Pons (tissue), 1 donor: ENCODE data around the gene RHOF.
A peak's percentile ranks its signal among the peaks of the same experiment; 100 is the strongest.

ENCODE experiments used
- DNase-seq: peaks from one replicate; pipeline ENCODE4 v3.0.0-alpha.2; 2016; ENCODE audit warnings: low spot score

RHOF gene, protein sequence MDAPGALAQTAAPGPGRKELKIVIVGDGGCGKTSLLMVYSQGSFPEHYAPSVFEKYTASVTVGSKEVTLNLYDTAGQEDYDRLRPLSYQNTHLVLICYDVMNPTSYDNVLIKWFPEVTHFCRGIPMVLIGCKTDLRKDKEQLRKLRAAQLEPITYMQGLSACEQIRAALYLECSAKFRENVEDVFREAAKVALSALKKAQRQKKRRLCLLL

DNA sequence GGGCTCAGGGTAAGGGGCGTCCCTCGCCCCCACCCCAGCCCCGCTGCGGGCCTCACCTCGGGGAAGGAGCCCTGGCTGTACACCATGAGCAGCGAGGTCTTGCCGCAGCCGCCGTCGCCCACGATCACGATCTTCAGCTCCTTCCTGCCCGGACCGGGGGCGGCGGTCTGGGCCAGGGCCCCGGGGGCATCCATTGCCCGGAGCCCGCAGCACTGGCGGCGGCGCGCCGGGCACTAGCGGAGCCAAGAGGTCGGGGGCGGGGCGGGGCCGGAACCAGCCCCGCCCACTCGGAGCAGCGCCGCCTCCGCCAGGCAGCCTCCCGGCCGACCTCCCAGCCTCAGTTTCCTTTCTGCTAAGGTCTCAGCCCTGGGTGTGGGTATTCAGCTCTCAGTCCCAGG lies at the start of gene RHOF:
RHOF (minus strand) TSS at position 249 of the 398 bp plus-strand sequence; CDS start at position 194, 55 bp downstream.
- no peak for DNase-seq

DNA sequence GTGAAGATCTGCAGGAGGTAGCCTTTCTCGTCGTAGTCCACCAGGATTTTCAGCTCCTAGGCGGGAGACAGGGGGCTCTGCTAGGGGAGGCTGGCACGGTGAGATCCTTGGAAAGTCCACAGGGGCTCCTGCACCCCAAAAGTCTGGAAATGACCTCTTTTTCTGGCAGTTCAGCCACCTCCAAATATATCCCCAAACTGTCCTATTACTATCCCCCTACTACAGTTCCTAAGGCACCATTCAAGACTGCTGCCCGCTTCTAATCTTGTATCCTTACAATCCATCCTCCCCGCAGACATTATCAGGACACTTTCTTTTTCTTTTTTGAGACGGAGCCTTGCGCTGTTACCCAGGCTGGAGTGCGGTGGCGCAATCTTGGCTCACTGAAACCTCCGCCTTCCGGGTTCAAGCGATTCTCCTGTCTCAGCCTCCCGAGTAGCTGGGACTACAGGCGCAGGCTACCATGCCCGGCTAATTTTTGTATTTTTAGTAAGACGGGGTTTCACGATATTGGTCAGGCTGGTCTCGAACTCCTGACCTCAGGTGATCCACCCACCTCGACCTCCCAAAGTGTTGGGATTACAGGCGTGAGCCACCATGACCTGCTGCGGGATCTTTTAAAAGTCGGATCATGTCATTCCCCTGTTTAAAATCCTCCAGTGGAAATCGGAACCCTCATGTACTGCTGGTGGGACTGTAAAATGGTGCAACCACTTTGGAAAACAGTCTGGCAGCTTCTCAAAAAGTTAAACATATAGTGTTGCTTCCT lies 46.7 kb upstream of the RHOF start:
- DNase-seq = no peak

DNA sequence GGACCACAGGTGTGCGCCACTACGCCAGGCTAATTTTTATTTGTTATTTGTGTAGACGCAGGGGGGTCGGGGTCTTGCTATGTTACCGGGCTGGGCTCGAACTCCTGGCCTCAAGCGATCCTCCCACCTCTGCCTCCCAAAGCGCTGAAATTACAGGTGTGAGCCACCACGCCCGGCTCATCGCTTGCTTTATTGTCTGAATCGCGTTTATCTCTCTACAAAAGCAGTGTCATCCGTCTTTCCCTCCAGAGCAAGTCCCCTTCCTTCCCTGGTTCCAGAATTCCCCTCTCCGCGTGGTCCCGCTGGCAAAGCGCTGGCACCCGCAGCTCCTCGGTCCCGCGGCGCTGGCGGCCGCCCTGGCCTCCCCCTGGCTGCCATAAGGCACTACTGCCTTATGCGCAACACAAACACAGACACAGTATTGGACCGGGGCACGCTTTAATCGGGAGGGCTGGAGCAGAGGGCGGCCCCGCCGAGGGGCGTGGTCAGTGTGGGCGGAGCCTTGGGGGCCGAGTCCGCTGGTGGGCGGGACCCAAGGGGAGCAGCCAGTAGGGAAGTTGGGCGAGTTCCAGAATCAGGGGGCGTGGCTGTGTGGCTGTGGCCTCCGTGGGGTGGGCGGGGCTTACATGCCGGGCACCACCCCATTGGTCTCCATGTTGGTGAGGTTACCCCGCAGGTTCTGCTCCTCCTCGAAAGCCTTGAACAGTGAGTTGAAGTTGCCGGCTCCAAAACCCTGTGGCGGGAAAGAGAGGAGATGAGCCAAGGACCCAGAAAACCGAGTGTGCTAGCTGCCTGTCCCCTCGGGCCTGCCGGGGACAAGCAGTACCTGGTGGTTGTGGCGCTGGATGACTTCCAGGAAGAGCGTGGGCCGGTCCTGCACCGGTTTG lies 45.9 kb upstream of the RHOF start:
- DNase-seq = peak; percentile 93

DNA sequence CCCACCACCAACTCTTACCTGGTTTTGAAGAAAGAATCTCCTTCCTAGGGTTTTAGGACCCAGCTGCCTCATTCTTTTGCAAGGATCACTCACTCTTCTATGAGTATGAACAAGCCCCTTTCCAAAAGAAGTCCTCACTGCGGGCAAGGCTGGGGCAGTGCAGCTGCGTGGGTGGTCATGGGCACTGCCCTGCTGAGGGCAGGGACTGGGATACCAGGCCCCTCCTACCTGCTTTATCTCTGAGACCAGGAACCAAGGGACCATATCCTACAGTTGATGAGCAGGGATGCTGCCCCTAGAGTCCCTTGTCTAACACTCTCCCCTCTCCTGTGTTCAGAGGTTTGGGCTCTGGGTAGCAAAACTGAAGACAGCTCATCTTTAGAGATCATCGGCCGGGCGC lies 44.6 kb upstream of the RHOF start:
- no peak for DNase-seq

DNA sequence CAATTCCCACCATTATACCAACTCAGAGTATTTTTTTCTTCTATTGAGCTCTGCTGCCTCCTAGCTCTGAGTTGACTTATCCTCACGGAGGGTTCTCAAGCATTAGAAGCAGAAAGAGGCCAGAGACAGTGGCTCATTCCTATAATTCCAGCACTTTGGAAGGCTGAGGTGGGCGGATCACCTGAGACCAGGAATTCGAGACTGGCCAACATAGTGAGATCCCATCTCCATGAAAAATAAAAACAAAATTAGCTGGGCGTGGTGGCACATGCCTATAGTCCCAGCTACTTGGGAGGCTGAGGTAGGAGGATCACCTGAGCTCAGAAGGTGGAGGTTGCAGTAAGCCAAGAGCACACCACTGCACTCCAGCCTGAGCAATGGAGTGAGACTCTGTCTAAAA lies 44.2 kb upstream of the RHOF start:
- no peak for DNase-seq

DNA sequence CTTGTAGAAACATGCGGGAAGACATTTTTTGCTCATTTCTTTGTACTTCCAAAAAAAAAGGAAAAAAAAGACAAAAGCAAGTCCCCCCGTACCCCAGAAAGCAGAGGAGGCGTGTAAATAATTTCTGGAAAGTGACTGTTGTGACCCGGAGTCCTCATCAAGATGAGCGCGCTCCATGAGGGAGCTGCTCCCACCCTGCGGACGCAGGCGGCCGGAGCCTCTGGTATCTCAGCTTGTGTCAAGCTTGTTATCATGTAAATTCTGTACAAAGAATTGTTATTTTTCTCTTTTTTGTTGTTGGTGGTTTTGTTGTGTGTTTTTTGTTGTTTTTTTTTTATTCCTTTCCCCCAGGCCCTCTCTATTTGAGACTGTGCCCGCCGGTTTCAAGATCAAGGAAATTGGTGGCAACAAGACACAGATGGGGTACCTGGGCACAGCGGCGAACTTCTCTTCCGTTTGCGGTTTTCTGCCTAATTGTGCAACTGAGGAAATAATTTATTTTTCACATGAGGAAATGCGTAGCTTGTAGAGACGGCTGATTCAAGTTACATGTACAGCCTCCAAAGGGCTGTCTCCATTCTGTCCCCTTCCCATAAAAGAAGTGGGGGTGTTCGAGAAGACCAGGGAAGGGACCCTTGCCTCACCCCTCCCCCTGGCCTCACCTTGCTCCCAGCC lies 38.2 kb upstream of the RHOF start:
- no peak for DNase-seq

DNA sequence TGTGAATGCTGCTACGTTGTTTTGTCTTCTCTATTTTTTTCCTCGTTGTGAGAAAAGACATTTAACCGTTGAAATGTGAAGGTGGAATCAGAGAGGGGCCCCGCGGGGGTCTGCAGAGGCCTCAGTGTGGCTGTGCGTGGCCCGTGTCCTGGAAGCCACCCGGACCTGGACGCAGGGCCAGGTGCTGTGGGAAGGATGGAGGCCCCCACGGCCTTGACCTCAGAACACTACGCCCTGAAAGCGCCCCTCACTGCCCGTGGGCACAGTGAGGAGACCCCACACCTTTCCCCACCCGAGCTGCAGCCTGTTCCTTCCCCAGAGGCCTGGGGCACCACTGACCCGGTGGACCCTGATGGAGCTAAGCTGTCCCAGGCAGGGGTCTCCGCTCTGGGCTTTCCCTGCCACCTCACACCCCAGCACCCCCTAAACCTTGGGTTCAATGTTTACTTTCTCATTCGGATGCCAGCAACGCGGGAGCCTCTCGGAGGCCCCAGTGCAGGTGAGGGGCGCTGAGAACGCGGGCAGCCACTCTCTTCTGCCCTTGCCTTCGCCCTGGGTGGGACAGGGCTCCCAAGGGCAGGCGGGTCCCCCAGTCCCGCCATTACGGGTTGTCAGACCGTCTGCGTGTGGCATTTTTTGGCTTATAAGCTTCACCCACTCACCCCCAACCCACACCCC lies 37.2 kb upstream of the RHOF start:
- DNase-seq = no peak

DNA sequence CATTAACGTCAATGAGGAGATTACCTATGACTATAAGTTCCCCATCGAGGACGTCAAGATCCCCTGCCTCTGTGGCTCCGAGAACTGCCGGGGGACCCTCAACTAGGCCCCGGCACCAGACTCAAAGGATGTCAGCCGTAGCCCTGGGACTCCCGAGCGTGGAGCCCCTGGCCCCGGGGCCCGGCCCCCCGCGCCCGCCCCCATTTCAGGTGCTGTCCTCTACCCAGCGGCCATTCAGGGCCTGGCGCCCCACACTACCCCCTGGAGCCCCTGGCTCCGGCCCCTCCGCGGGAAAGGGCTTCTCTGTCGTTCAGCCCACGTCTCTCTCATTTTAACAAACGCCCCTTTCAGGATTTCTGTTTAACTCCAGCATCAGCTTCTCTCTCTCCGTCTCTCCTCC lies 36.6 kb upstream of the RHOF start:
- no peak for DNase-seq

DNA sequence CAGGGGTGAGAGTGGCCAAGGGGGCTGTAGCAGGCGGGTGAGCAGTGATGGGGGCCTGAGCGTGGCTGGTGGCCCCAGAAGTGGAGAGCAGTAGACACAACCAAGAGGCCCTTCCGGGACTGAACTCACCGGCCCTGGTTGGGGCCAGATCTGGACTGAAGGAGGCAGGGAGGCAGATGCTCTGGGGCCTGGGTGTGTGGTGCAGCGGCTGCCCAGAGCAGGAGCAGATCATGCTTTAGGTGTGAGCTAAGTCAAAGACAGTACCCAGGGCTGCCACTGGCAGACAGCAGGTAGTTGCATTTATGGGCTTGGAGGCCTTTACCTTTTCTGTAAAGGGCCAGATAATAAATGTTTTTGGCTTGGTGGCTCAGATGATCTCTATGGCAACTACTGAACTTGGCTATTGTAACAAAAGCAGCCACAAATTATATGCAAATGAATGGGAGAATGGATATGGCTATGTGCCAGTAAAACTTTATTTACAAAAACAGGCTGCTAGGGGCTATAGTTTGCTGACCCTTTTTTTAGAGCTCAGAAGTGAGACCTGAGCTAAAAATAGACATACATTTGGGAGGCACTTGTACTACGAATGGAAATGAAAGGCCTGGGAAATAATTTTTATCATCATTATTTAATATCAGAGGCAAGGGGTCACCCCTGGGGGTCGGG lies 35.9 kb upstream of the RHOF start:
- DNase-seq = no peak

DNA sequence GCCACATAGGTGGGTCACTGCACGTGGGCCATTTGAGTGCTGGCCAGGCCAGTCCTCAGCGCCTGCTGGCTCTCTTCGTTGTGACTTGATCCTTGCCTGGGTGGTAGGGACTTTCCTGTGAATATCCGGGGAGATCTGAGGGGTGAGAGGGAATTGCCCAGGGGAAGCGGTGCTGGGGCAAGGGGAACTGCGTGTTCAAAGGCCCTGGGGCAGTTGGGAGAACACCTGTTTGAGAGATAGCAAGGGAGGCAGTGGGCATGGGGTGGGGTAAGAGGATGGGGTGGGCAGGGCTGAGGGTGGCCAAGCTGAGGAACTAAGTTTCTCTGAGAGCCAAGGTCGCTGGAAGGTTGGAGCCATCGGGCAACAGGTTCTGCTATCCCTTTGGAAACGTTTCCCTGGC lies 35.3 kb upstream of the RHOF start:
- no peak for DNase-seq

DNA sequence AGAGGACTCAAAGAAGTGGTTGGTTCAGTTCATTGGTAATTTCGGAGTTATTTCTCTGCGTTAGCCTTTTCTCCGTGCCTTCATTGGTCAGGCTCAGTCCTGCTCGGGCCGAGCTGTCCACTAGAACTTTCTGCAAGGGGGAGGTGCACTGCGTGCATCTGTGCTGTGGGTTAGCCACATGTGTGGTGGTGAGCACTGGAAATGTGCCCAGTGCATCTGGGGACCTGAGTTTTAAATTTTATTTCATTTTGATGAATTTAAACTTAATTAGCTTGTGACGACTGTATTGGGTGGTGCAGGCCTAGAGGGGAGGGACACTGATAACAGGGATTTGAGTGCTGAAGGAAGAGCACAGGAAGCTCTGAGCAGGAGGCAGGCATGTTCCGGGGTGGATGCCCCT lies 34.8 kb upstream of the RHOF start:
- no peak for DNase-seq

DNA sequence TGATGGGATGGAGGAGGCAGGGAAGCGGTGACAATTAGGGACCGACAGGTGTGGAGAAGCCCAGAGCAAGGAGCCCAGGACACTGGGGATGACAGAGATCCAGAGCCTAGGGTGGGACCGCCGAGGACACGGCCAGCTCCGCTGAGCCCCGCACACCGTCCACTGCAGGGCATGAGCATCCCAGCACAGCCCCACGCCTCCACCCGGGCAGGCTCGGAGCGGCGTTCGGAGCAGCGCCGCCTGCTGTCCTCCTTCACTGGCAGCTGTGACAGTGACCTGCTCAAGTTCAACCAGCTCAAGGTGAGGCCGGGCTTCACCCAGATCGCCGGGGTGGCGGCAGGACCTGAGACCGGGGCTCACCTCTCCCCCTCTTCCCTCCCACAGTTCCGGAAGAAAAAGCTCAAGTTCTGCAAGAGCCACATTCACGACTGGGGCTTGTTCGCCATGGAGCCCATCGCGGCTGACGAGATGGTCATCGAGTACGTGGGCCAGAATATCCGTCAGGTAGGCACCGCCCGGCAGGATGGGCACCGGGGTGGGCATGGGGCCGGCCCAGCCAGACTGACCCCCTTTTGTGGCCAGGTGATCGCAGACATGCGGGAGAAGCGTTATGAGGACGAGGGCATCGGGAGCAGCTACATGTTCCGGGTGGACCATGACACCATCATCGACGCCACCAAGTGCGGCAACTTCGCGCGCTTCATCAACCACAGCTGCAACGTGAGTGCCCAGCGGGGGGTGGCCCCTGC lies 34.0 kb upstream of the RHOF start:
- no peak for DNase-seq

DNA sequence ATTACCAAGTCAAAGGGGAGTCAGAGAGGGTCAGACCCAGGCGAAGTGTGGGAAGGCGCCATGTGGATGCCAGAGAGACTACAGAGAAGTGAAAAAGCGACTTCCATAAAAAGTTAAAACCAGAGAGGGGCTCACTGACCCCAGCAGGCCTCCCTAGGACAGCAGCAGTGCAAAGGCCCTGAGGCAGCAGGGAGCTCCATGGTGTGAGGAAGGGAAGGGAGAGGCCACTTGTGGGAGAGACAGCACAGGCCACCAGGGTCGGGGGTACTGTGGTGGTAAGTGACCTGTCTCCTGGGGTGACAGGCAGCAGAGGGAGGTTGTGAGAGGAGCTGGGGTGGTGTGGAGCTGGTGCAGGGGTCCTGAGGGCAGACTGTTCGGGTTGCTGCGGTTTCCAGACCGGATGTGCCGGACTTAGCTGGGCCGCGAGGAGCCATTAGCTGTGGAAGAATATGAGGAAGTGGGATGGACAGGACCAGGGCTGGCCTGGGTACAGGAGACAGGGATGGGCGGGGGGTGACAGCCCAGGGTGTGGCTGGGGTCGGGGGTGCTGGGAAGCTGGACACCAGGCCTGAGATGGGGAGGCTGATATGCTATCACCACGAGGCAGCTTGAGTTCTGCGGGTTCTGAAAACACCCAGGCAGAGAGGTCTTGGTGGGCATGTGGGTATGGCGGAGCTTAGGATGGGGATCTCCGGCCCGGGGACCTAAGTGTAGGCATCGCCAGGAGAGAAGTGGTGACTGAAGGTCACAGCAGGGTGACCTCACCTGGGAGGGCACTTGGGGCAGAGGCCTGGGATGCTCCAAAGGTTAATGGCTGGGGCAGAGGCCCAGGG lies 33.0 kb upstream of the RHOF start:
- DNase-seq = no peak

DNA sequence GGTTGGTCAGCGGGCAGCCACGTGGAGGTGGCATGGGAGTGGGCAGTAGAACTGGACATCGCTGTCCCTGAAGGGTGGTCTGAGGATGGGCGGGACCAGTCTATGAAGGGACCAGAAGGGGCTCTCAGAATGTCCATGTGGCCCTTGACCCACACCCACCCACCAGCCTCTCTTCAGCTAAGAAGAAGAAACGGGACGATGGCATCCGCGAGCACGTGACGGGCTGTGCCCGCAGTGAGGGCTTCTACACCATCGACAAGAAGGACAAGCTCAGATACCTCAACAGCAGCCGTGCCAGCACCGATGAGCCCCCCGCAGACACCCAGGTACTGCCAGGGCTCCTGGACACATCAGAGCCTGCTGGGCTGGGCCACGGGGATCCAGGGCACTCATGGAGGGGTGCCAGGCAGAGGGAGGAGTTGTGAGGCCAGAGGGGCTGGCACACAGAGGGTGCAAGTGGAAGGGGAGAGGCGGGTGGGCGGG lies 31.6 kb upstream of the RHOF start:
- DNase-seq = no peak

DNA sequence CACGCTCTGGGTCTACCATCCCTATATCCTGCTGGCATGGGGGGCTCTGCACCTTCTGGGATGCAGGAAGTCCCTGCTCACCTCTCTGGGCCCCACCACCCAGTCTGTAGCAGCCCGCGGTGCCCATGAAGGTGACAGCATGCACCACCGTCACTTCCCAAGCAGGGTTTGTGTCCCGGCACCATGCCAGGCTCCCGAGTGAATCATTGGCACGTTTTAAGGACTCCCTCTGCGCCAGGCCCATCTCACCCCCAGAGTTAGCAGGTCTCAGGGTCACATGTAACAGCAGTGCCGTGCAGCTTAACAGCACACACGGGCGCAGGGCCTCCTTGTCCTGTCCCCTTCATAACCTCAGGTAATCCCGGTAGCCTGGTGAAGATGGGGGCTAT lies 30.2 kb upstream of the RHOF start:
- DNase-seq = no peak

DNA sequence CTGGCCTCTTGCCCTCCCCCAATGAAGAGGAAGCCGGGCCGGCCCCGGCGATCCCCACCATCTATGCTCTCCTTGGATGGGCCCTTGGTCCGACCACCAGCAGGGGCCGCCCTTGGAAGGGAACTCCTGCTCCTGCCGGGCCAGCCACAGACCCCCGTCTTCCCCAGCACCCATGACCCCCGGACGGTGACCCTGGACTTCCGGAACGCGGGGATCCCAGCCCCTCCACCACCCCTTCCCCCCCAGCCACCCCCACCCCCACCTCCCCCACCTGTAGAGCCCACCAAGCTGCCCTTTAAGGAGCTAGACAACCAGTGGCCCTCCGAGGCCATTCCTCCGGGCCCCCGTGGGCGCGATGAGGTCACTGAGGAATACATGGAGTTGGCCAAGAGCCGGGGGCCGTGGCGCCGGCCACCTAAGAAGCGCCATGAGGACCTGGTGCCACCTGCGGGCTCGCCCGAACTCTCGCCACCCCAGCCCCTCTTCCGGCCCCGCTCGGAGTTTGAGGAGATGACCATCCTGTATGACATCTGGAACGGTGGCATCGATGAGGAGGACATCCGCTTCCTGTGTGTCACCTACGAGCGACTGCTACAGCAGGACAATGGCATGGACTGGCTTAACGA lies 29.7 kb upstream of the RHOF start:
- DNase-seq = no peak

DNA sequence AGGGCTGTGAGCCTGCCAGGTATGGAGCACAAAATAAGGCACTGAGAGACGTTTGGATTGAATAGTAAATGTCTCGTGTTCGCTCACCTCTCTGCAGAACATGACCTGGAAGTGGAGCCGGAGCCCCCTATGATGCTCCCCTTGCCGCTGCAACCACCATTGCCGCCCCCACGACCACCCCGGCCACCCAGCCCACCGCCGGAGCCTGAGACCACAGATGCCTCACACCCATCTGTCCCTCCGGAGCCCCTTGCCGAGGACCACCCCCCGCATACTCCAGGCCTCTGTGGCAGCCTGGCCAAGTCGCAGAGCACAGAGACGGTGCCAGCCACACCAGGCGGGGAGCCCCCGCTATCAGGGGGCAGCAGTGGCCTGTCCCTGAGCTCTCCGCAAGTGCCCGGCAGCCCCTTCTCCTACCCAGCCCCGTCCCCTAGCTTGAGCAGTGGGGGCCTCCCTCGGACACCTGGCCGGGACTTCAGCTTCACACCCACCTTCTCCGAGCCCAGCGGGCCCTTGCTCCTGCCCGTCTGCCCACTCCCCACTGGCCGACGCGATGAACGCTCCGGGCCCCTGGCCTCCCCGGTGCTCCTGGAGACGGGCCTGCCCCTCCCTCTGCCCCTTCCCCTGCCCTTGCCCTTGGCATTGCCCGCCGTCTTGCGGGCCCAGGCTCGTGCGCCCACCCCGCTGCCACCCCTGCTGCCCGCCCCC lies 29.1 kb upstream of the RHOF start:
- no peak for DNase-seq

DNA sequence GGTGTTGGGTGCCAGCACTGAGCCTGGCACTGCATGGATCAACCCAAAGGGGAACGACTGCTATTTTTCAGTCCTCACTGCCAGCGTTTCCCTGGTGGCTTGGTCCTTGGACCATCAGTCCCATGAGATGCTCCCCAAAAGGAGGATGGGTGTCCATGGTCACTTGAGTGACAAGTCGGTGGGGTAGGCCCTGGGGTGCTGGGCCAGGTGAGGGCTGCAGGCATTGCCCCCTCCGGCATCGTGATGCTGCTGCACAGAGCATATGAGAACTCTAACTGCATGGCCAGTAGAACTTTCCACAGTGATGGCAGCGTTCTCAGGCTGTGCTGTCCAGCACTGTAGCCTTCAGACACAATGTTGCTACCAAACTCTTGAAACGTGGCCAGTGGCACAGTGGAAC lies 26.6 kb upstream of the RHOF start:
- DNase-seq = no peak
